Trophoblast cell (in vitro differentiated cells and primary cell): Measurements from ENCODE around the gene TMSB15B.
"Not testable (repeated sequence)": the region's sequence is repeated elsewhere in the genome, so short reads cannot be mapped to it uniquely, and the experiment has no call there.

Experiments used
- DNase-seq, 2 donors: peaks; one replicate each; pipeline ENCODE4 v3.0.0-alpha.2; 2016
- H2AFZ ChIP-seq: 2 replicates; pipeline ENCODE4 v1.6.1; 2013; ENCODE audit warnings: low read length, moderate library complexity, mild to moderate bottlenecking; ENCODE audit not compliant: insufficient read depth, poor library complexity
- H2AK5ac ChIP-seq: 2 replicates; pipeline ENCODE4 v1.6.1; 2013; ENCODE audit warnings: mild to moderate bottlenecking, low read length
- H2BK120ac ChIP-seq: 2 replicates; pipeline ENCODE4 v1.6.1; 2013; ENCODE audit warnings: low read length, mild to moderate bottlenecking, moderate library complexity; ENCODE audit not compliant: insufficient read depth, poor library complexity
- H2BK12ac ChIP-seq: 2 replicates; pipeline ENCODE4 v1.6.1; 2013; ENCODE audit warnings: mild to moderate bottlenecking, low read length, moderate library complexity
- H2BK5ac ChIP-seq: 2 replicates; pipeline ENCODE4 v1.6.1; 2013; ENCODE audit warnings: low read length, low read depth, moderate library complexity, mild to moderate bottlenecking; ENCODE audit not compliant: poor library complexity
- H3K14ac ChIP-seq: 2 replicates; pipeline ENCODE4 v1.6.1; 2013; ENCODE audit warnings: mild to moderate bottlenecking, low read length
- H3K18ac ChIP-seq: 2 replicates; pipeline ENCODE4 v1.6.1; 2013; ENCODE audit warnings: mild to moderate bottlenecking, low read length
- H3K23ac ChIP-seq: 2 replicates; pipeline ENCODE4 v1.6.1; 2013; ENCODE audit warnings: low read length
- H3K27ac ChIP-seq: 2 replicates; pipeline ENCODE4 v1.5.1; 2013; ENCODE audit warnings: low read depth, mild to moderate bottlenecking, inconsistent platforms, low read length, moderate library complexity
- H3K27me3 ChIP-seq: 2 replicates; pipeline ENCODE4 v1.6.1; 2013; ENCODE audit warnings: inconsistent platforms, mild to moderate bottlenecking, low read length, moderate library complexity; ENCODE audit not compliant: insufficient read depth
- H3K36me3 ChIP-seq, 2 experiments: 1 replicate in 1 of 2; 2 replicates in 1 of 2; pipeline ENCODE4 v1.6.1; 2013; ENCODE audit warnings: low read length in 2 of 2, mild to moderate bottlenecking in 2 of 2, moderate library complexity in 1 of 2; ENCODE audit not compliant: insufficient read depth in 2 of 2, control insufficient read depth in 1 of 2
- H3K4ac ChIP-seq: 2 replicates; pipeline ENCODE4 v1.6.1; 2013; ENCODE audit warnings: low read depth, mild to moderate bottlenecking, low read length, moderate library complexity
- H3K4me1 ChIP-seq, 2 experiments: 1 replicate in 1 of 2; 2 replicates in 1 of 2; pipeline ENCODE4 v1.6.1; 2013; ENCODE audit warnings: low read length in 2 of 2, mild to moderate bottlenecking in 2 of 2, moderate library complexity in 1 of 2; ENCODE audit not compliant: insufficient read depth in 2 of 2, control insufficient read depth in 1 of 2
- H3K4me2 ChIP-seq: 2 replicates; pipeline ENCODE4 v1.6.1; 2013; ENCODE audit warnings: inconsistent platforms, mild to moderate bottlenecking, low read length, moderate library complexity
- H3K4me3 ChIP-seq: 2 replicates; pipeline ENCODE4 v1.5.1; 2013; ENCODE audit warnings: mild to moderate bottlenecking, low read depth, low read length, inconsistent platforms
- H3K79me1 ChIP-seq: one replicate; pipeline ENCODE4 v1.6.1; 2013; ENCODE audit warnings: low read length
- H3K79me2 ChIP-seq: 2 replicates; pipeline ENCODE4 v1.6.1; 2013; ENCODE audit warnings: low read length, mild to moderate bottlenecking; ENCODE audit not compliant: control insufficient read depth, insufficient read depth, poor library complexity
- H3K9ac ChIP-seq: 2 replicates; pipeline ENCODE4 v1.6.1; 2013; ENCODE audit warnings: mild to moderate bottlenecking, low read length
- H3K9me3 ChIP-seq: 2 replicates; pipeline ENCODE4 v1.6.1; 2013; ENCODE audit warnings: low read depth, mild to moderate bottlenecking, control low read depth, inconsistent platforms, low read length; ENCODE audit not compliant: insufficient read depth
- H4K12ac ChIP-seq: 2 replicates; pipeline ENCODE4 v1.6.1; 2013; ENCODE audit warnings: low read depth, mild to moderate bottlenecking, low read length, moderate library complexity
- H4K8ac ChIP-seq: 2 replicates; pipeline ENCODE4 v1.6.1; 2013; ENCODE audit warnings: low read depth, mild to moderate bottlenecking, low read length, moderate library complexity
- H4K91ac ChIP-seq: one replicate; pipeline ENCODE4 v1.6.1; 2013; ENCODE audit warnings: low read depth, mild to moderate bottlenecking, low read length, moderate library complexity
- WGBS: extraction: QIAGEN DNeasy Blood & Tissue Kit; methylation state at CpG from one replicate; pipeline ENCODE4 v1.1.7; 2013; ENCODE audit warnings: missing lambda C conversion rate; ENCODE audit not compliant: insufficient read length, insufficient coverage; ENCODE audit errors: extremely low coverage; 5-methylcytosine and 5-hydroxymethylcytosine counted together

TMSB15B gene

DNA sequence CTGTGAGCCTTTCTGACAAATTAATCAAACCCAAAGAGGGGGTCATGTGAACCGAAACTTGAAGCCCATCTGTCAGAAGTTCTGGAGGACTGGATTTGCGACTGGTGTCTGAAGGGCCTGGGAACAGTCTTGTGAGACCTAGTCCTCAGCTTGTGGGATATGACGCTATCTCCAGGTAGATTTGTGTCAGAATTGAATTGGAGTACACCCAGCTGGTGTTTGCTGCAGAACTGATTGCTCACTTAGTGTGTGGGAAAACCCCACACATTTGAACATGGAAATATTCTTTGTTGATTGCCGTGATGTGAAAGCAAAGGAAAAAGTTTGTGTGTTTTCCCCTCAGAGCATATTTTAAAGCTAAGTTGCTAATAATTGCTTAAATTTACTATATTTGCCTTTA is 30.3 kb upstream of the TMSB15B start:
- Histone ChIP-seq H3K9ac (no peak overlapping the region), H4K12ac (no peak overlapping the region), H3K27me3 (no peaks in the 10 kb centered on the region), H3K79me1 (no peaks in the 10 kb centered on the region), H3K36me3 (no peaks in the 10 kb centered on the region), H2AFZ (no peak overlapping the region), H2AK5ac (no peak overlapping the region), H4K91ac (no peak overlapping the region), H3K18ac (no peak overlapping the region), H4K8ac (no peak overlapping the region), H3K9me3 (no peaks in the 10 kb centered on the region), H2BK5ac (no peak overlapping the region), H3K27ac (no peak overlapping the region), H3K14ac (no peak overlapping the region), H3K4me1 (no peaks in the 10 kb centered on the region), H3K4me3 (no peak overlapping the region), H3K79me2 (no peaks in the 10 kb centered on the region), H3K23ac (no peak overlapping the region), H2BK12ac (no peak overlapping the region), H3K4ac (no peak overlapping the region), H3K4me2 (no peak overlapping the region), H2BK120ac (no peak overlapping the region)
- no peak for DNase-seq
- WGBS = no CpG with 5 or more reads among the region's 4 CpGs

- H3K27ac ChIP-seq, H2BK5ac ChIP-seq, H3K79me1 ChIP-seq, DNase-seq, H3K4me2 ChIP-seq, H3K9me3 ChIP-seq, H3K79me2 ChIP-seq, H3K27me3 ChIP-seq, H4K8ac ChIP-seq, H4K12ac ChIP-seq, H2BK12ac ChIP-seq, H2AK5ac ChIP-seq, H3K4me3 ChIP-seq, H3K36me3 ChIP-seq, H2AFZ ChIP-seq, H4K91ac ChIP-seq, H3K14ac ChIP-seq, H3K18ac ChIP-seq, H3K9ac ChIP-seq, H2BK120ac ChIP-seq, H3K4ac ChIP-seq, H3K23ac ChIP-seq, H3K4me1 ChIP-seq: not testable (repeated sequence)
- no CpG with 5 or more reads among the region's 6 CpGs for WGBS
Observed at GRCh38 chrX:103940257-103940656, 22.2 kb upstream of the TMSB15B start.

DNA sequence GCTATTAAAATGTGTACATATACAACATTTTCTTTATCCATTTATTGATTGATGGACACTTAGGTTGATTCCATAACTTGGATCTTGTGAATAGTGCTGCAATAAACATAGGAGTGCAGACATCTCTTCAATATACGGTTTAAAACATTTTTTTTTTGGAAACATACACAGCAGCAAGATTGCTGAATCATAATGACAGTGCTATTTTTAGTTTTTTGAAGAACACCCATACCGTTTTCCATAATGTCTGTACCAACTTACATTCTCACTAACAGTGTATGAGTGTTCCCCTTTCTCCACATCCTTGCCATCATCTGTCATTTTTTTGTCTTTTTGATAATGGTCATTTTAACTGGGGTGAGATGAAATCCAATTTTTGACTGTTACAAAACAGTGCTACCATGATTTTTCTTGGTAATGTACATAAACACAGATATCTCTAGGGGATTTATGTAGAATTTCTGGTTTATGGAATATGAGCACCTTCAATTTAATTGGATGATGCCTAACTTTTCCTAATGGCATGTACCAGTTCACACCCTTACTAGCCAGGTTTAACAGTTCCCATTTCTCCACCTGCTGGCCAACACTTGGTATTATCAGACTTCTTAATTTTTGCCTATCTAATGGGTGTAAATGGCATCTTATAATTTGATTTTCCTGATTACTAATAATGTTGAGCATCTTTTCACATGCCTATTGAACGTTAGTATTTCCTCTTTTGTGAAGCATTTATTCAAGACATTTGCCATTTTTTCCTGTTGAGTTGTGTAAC is 21.0 kb upstream of the TMSB15B start:
- peak; percentile 7 to 51 for DNase-seq
- no peak overlapping the region for H3K23ac ChIP-seq
- no peak overlapping the region for H3K14ac ChIP-seq
- no peak overlapping the region for H2BK12ac ChIP-seq
- H3K27ac ChIP-seq = no peak overlapping the region
- H3K4me2 ChIP-seq = no peak overlapping the region
- no peak overlapping the region for H4K8ac ChIP-seq
- no peak overlapping the region for H2BK120ac ChIP-seq
- H2AFZ ChIP-seq = no peak overlapping the region
- H3K36me3 ChIP-seq = no peaks in the 10 kb centered on the region
- no peaks in the 10 kb centered on the region for H3K79me2 ChIP-seq
- no peak overlapping the region for H2AK5ac ChIP-seq
- no peaks in the 10 kb centered on the region for H3K4me1 ChIP-seq
- WGBS = no CpG with 5 or more reads among the region's 3 CpGs
- H4K91ac ChIP-seq = no peak overlapping the region
- H3K27me3 ChIP-seq = no peaks in the 10 kb centered on the region
- H3K9ac ChIP-seq = no peak overlapping the region
- H2BK5ac ChIP-seq = no peak overlapping the region
- H4K12ac ChIP-seq = no peak overlapping the region
- H3K4me3 ChIP-seq = no peak overlapping the region
- H3K9me3 ChIP-seq = no peaks in the 10 kb centered on the region
- no peak overlapping the region for H3K4ac ChIP-seq
- H3K18ac ChIP-seq = no peak overlapping the region
- no peaks in the 10 kb centered on the region for H3K79me1 ChIP-seq

GRCh38 chrX:103949506-103949905 is 12.9 kb upstream of the TMSB15B start:
- no peak overlapping the region for H3K23ac ChIP-seq
- no peak overlapping the region for H4K12ac ChIP-seq
- H3K4me1 ChIP-seq = no peaks in the 10 kb centered on the region
- no peak overlapping the region for H2BK12ac ChIP-seq
- no peak overlapping the region for H2AFZ ChIP-seq
- H2AK5ac ChIP-seq = no peak overlapping the region
- WGBS = no CpG with 5 or more reads among the region's 1 CpG
- H3K79me1 ChIP-seq = no peaks in the 10 kb centered on the region
- no peak overlapping the region for H3K4me3 ChIP-seq
- H4K91ac ChIP-seq = no peak overlapping the region
- H3K9me3 ChIP-seq = no peaks in the 10 kb centered on the region
- no peaks in the 10 kb centered on the region for H3K79me2 ChIP-seq
- no peak overlapping the region for H3K4me2 ChIP-seq
- no peak overlapping the region for H3K9ac ChIP-seq
- no peak for DNase-seq
- no peak overlapping the region for H4K8ac ChIP-seq
- H3K27ac ChIP-seq = no peak overlapping the region
- no peak overlapping the region for H3K14ac ChIP-seq
- H3K18ac ChIP-seq = no peak overlapping the region
- no peak overlapping the region for H2BK120ac ChIP-seq
- no peak overlapping the region for H2BK5ac ChIP-seq
- H3K27me3 ChIP-seq = no peaks in the 10 kb centered on the region
- no peaks in the 10 kb centered on the region for H3K36me3 ChIP-seq
- no peak overlapping the region for H3K4ac ChIP-seq
